Brain pericyte (primary cell): ENCODE data around the gene GNB4.

ENCODE experiments used
- DNase-seq: peaks from one replicate; pipeline ENCODE4 v3.0.0-alpha.2; 2012; ENCODE audit warnings: low read depth, low spot score

The GNB4 gene

GRCh38 chr3:179451265-179452175, at the start of gene GNB4:
Gene GNB4 (minus strand): TSS chr3:179451470. CDS start chr3:179426200, 25,270 bp downstream.
- DNase-seq = peak; percentile 49

- no peak for DNase-seq
Observed at GRCh38 chr3:179495483-179495882, 44.2 kb upstream of the GNB4 start.

- DNase-seq = no peak
Observed at GRCh38 chr3:179493260-179493659, 42.0 kb upstream of the GNB4 start.

GRCh38 chr3:179488213-179488612, 36.9 kb upstream of the GNB4 start:
- no peak for DNase-seq

GRCh38 chr3:179486806-179487205, 35.5 kb upstream of the GNB4 start:
- no peak for DNase-seq

GRCh38 chr3:179482857-179483256, 31.6 kb upstream of the GNB4 start:
- no peak for DNase-seq

- DNase-seq = no peak
Observed at GRCh38 chr3:179476215-179476614, 24.9 kb upstream of the GNB4 start.

GRCh38 chr3:179474480-179474879, 23.2 kb upstream of the GNB4 start:
- no peak for DNase-seq

- no peak for DNase-seq
Observed at GRCh38 chr3:179473565-179473964, 22.3 kb upstream of the GNB4 start.

- DNase-seq = no peak
Observed at GRCh38 chr3:179464323-179465092, 13.2 kb upstream of the GNB4 start.

GRCh38 chr3:179463319-179463718, 12.0 kb upstream of the GNB4 start:
- no peak for DNase-seq

GRCh38 chr3:179460260-179460659, 9.0 kb upstream of the GNB4 start:
- DNase-seq = no peak

- DNase-seq = no peak
Observed at GRCh38 chr3:179455954-179456353, 4.7 kb upstream of the GNB4 start.

- no peak for DNase-seq
Observed at GRCh38 chr3:179454887-179455286, 3.6 kb upstream of the GNB4 start.

- DNase-seq = no peak
Observed at GRCh38 chr3:179453967-179454366, 2.7 kb upstream of the GNB4 start.

GRCh38 chr3:179452872-179453271, 1.6 kb upstream of the GNB4 start:
- no peak for DNase-seq

GRCh38 chr3:179452176-179452564, 900 bp upstream of the GNB4 start:
- DNase-seq = peak; percentile 31

- DNase-seq = no peak
Observed at GRCh38 chr3:179450901-179451264, 387 bp downstream of the GNB4 start.

- no peak for DNase-seq
Observed at GRCh38 chr3:179450261-179450701, 989 bp downstream of the GNB4 start.

GRCh38 chr3:179449636-179450035, 1.6 kb downstream of the GNB4 start:
- DNase-seq = no peak

GRCh38 chr3:179447251-179447650, 4.0 kb downstream of the GNB4 start:
- no peak for DNase-seq

GRCh38 chr3:179446501-179446900, 4.8 kb downstream of the GNB4 start:
- DNase-seq = no peak

- DNase-seq = no peak
Observed at GRCh38 chr3:179438841-179439240, 12.4 kb downstream of the GNB4 start.
